H1 (cell line): ENCODE results near the gene GAS6.
"Not testable (repeated sequence)": the region's sequence is repeated elsewhere in the genome, so short reads cannot be mapped to it uniquely, and the experiment has no call there.

Experiments
- ASH2L ChIP-seq: fragments of 200-600, 300-600 bp; sonication (generic); IDR thresholded peaks from one replicate; pipeline ENCODE4 v1.7.1; 2017; ENCODE audit warnings: low read length
- ATF2 ChIP-seq: IDR thresholded peaks from 2 replicates; pipeline ENCODE4 v1.6.1; 2012; ENCODE audit warnings: low read length, inconsistent platforms
- CTCF ChIP-seq, 3 experiments: IDR thresholded peaks; 1 replicate in 2 of 3; 2 replicates in 1 of 3; pipeline versions ENCODE4 v1.5.1 to v1.6.1; 2011; ENCODE audit warnings: low read length in 3 of 3, mild to moderate bottlenecking in 3 of 3, inconsistent platforms in 2 of 3, low read depth in 1 of 3, moderate library complexity in 1 of 3; ENCODE audit not compliant: insufficient read depth in 1 of 3; ENCODE audit errors: control extremely low read depth in 1 of 3
- EGR1 ChIP-seq: IDR thresholded peaks from 2 replicates; pipeline ENCODE4 v1.6.1; 2011; ENCODE audit warnings: low read depth, low read length, borderline replicate concordance
- EZH2 ChIP-seq: fragments of 200-600 bp; sonication (generic); IDR thresholded peaks from 2 replicates; pipeline ENCODE4 v1.7.1; 2012; ENCODE audit warnings: low read depth, mild to moderate bottlenecking, moderate library complexity, low read length, inconsistent platforms; ENCODE audit not compliant: severe bottlenecking
- HDAC6 ChIP-seq: IDR thresholded peaks from one replicate; pipeline ENCODE4 v1.7.1; 2012; ENCODE audit warnings: low read depth, mild to moderate bottlenecking, inconsistent platforms, low read length, moderate library complexity
- JUN ChIP-seq: IDR thresholded peaks from 2 replicates; pipeline ENCODE4 v1.6.1; 2011; ENCODE audit warnings: low read depth, mild to moderate bottlenecking, improper control_type of control experiment, low read length
- KDM1A ChIP-seq: fragments of 200-600, 300-600 bp; sonication (generic); IDR thresholded peaks from 2 replicates; pipeline ENCODE4 v1.7.1; 2016; ENCODE audit warnings: mild to moderate bottlenecking, low read length, borderline replicate concordance
- MAX ChIP-seq: IDR thresholded peaks from 2 replicates; pipeline ENCODE4 v1.6.1; 2012; ENCODE audit warnings: inconsistent platforms
- POLR2A ChIP-seq, 2 experiments: IDR thresholded peaks; 1 replicate in 1 of 2; 2 replicates in 1 of 2; pipeline ENCODE4 v1.6.1; 2011; ENCODE audit warnings: low read depth in 2 of 2, low read length in 2 of 2, mild to moderate bottlenecking in 2 of 2; ENCODE audit errors: control extremely low read depth in 1 of 2
- POLR2AphosphoS5 ChIP-seq: IDR thresholded peaks from 2 replicates; pipeline ENCODE4 v1.6.1; 2011; ENCODE audit warnings: low read depth, low read length
- RXRA ChIP-seq: IDR thresholded peaks from 2 replicates; pipeline ENCODE4 v1.6.1; 2011; ENCODE audit warnings: low read depth, mild to moderate bottlenecking, low read length, moderate library complexity; ENCODE audit not compliant: insufficient read depth
- SAP30 ChIP-seq: fragments of 300-600 bp; sonication (generic); IDR thresholded peaks from 2 replicates; pipeline ENCODE4 v1.7.1; 2012; ENCODE audit warnings: low read length, moderate library complexity, mild to moderate bottlenecking, inconsistent platforms; ENCODE audit not compliant: insufficient read depth, insufficient replicate concordance
- TBP ChIP-seq: IDR thresholded peaks from 2 replicates; pipeline ENCODE4 v1.6.1; 2011; ENCODE audit warnings: low read depth, low read length, improper control_type of control experiment

GRCh38 chr13:113795362-113795761 is 68.5 kb downstream of the GAS6 start:
- TF ChIP-seq EGR1; CTCF (IDR thresholded peaks at IDR 0.05; ENCODE audit: control extremely low read depth in 1 of 3, insufficient read depth in 1 of 3, low read depth in 1 of 3, low read length in 3 of 3); JUN; ATF2; EZH2; RXRA; KDM1A; ASH2L; HDAC6; TBP; SAP30; POLR2AphosphoS5; POLR2A (IDR thresholded peaks at IDR 0.05; ENCODE audit: control extremely low read depth in 1 of 2, low read depth in 2 of 2, low read length in 2 of 2); MAX: not testable (repeated sequence)
